SIG-M5 (cell line): ENCODE results near the gene PDE4D.
"Not testable (repeated sequence)": the region's sequence is repeated elsewhere in the genome, so short reads cannot be mapped to it uniquely, and the experiment has no call there.

Experiments
- DNase-seq: peaks from one replicate; lab custom pipeline; 2025; lab: John Stamatoyannopoulos, UW

PDE4D gene

DNA sequence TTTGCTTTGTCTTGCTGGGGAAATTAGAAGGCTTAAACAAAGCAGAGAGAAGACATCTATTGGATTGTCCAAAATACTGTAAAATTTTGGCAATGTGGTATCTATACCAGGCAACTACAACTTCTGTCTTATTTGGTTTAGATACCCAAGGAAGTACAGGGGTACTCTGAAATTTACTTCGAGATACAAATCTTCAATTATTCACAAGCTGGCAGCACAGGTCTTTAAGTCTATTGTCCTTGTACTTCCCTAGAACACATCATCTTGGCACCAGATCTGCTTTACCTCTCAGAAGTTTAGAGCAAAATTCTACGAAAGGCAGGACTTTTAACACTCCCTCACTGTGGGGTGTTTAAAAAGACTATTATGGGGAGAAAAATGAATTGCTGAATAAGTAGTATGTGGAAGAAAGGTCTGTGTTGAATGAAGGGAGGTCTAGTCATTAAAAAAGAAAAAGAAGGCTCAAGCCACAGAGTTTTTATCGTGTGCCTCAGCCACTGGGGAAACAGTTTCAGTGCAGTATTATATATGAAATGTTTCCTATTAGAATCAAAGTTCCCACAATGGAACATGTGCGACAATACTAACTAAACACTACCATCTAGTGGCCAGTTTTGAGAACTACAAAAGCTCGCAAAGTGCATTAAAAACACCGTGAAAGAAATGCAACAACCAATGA, 93.7 kb downstream of the PDE4D start:
- no peak for DNase-seq

DNA sequence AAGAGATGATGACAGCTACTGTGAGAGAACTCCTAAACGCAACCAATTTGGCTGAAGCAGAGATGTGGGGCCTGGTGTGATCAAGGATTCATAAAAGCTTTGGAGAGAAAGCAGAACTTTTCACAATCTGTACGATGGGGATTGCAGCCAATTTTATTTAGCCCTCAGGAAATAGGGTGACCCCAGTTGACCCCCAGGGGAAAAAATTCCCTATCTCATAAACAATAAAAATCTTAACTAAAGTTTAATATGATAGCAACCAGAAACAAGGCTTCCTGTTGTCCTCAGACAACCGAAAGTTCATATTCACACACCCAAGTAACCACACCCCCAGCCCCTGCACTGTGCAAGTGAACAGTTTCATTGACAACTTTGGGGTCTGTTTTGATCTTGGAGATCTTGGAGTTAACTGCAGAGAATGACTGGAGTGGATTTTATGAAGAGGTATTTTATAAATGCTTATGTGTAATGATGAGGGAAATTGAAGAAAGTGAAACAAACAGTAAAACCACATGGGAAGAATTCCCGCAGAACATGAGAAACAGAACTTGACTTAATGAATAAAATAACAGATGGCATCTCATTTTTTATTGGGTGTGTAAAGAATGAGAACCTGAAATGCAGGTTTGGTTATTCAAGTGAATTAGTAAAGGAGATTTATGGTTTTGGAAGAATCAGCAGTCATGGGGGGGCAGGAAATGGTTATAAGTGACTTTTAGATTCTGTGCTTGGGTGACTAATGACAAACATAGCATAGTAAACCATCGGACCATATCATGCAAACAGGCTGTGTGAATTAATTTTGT, 94.5 kb downstream of the PDE4D start:
- no peak for DNase-seq

DNA sequence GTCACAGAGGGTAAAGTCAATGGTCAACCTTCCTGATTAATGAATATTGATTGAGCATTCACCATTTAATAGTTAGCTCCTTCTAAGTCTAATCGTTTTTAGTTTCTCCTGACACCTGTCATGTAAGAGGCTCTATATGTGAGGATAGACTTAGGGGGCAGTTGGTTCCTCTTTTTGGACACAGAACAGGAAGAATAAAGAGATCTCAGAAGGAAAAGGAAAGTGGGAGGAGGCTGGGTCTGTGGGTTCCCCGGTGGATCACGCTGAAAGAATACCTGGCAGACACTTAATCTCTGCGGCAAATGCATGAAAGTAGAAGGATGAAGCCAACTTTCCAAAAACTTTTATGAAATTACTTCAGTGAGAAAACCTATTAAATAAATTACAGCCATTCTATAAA, 98.4 kb downstream of the PDE4D start:
- no peak for DNase-seq

DNA sequence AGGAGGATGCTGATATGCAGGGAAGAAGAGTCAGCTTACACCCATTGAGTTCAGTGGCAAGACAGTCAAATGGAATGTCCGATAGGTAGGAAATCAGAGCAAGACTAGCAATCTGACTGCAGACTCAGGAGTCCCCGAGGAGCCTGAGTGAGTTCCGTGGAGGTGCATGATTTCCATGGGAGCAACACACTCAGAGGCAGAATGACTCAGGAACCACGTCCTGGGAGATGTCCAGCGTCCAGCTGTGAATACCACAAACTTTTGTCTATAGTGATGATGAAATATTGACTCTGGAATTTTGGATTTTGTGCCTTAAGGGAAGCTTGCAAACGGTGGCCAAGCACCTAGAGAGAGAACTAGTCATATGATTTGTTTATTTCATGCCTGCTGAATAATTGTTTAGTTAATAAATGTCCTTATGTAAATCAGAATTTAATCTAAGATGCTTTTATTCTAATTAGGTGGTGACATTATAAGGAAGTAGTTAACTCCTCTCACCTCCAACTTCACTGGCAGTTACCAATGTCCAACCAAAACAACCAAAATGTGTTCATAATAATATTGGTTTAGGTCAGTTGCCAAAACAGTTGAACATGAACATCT, 100.4 kb downstream of the PDE4D start:
- DNase-seq = no peak

DNA sequence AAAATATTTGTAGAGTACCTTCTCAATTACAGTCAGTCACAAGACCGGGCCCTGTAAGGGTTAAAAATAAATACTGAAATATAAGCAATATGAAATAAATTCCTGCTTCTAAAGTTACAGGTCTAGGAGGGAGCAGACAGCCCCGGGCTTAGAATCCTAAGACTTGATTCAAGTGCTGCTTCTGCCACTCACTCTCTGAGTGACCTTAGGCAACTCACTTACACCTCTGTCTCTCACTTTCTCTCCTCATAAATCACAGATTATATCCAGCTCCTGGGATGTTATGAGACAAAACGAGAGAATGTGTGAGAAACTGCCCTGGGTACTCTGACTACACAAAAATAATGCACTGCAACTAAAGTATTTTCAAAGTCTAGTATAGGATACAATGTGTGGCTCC, 101.9 kb downstream of the PDE4D start:
- DNase-seq = no peak

DNA sequence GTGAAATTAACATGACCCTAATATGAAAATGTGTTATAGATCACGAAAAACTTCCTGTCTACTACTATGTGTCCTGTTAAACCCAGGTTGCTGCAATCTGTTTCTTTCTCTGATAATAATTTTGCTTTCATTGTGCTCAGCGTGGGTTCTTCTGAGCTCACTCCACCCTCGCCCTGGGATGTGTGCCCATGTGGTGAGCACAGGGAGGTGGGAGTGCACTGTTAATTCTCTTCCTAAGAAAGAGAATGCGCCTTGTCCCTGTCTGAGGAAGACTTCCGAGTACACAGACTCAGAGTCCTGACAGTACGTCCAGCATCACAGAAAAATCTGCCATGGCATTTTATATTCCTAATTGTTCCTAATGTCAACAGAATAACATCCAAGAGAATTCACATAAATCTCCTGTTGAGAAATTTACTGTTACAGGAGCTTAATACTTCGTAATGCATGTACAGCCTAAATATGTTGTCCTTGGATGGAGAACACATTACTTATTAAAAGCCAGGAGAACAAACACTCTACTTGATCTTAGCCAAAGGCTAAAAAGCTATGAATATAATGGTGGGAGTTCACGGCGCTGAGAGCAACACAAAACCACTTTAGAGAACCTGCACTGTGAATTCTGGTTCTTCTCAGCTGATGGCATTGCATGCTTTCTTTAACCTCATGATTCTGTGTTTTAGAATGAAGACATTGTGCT, 102.6 kb downstream of the PDE4D start:
- no peak for DNase-seq

DNA sequence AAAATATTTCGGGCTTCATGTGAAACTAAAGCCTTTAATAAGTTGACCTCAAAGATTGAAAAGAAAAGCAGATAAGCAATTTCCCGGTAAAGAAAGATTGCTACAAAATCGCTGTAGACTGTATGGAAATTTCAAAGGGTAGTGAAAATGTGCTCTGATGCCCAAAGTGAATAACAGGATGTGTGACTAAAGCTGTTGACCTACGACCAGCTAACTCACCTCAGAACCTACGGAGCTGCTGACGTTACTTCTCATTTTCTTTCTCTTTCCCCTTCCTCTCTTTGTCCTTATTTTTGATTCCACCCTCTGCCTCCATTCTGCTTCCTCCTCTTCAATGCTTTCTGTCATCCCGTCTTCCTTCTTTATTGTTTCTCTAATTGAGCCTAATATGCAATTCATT, 103.2 kb downstream of the PDE4D start:
- DNase-seq = no peak

DNA sequence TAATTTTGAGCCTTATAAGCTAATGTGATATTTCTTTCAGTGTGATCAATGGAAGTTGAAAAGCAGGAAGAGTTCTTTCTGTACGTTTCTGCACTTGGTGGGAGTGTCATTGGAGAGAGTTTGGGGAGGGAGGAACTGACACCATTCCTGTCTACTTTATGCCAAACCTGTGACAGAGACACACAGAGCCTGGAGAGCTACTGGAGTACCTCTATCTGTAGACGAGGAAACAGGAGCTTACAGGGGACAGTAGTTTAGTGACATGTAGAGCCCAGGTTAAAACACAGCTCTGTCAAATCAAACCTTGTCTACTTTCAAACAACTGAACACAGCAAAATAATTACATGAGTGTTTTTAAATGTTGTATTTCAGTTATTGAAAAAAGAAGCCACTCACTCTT, 103.6 kb downstream of the PDE4D start:
- no peak for DNase-seq

DNA sequence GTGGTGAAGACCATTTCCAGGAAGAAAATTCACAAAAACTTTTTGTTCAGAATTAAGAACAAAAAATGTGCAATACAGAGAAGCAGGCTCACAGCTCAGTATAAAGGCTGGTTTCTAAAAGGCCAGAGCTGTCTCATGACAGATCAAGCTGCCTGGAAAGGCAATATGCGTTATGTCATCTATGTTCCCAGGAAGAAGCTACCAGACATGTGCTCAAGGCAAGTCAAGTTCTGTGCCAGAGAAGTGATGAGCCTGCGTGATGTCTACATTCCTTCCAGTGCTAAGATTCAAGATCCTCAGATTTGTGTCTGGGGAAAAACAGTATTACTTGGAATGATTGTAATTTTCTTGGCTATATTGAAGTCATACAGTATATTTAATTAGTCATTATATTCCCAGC, 104.3 kb downstream of the PDE4D start:
- DNase-seq = no peak

DNA sequence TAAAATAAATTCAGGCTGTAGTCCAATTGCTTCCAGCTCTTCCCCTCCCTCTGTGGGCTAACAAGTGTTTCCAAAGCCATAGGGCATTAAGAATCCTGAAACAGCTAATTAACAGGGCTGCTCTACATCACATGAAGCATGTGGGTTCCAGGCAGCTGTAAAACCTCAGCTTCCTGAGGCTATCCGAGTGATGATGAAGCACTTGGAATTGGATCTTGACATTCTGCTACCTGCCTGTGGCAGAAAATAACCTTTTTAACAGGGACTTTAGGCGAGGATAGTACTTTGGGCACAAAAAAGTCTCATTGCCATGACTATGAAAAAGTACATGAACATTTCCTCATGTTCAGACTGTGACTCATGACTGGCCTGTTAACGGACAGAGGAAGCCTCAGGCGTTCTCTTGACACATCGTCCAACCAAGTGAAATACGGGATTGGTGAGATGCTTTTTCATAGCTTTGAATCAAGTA, 107.2 kb downstream of the PDE4D start:
- DNase-seq = no peak

DNA sequence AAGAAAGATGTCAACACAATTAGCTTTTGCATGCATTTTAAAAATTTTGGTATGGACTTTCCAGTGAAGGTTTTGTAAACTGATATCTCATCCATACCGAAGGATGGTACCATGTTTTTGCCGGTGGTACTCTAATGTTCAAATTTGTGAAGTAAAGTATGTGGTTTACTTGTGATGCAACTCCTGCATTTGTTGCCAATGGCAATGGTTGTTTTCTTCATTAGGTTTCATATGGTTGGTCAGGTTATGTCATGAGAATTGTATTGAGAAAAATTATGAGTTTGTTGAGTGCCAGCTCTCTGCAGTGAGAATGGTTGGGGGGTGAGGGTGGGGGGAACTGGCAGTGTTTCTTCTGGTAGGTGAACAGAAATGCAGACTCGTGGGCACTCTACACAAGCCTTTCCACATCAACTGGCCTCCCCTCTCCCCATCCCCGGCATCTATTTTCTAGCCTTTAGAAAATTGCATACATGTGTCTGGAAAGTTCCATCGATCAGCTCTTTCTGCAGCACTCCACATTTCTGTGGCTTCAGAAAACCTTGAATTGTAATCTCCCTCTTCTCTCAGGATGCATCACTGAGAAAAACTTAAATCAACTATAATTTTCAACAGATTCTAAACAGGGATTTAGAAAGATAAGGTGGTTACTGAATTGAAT, 107.7 kb downstream of the PDE4D start:
- DNase-seq = no peak

DNA sequence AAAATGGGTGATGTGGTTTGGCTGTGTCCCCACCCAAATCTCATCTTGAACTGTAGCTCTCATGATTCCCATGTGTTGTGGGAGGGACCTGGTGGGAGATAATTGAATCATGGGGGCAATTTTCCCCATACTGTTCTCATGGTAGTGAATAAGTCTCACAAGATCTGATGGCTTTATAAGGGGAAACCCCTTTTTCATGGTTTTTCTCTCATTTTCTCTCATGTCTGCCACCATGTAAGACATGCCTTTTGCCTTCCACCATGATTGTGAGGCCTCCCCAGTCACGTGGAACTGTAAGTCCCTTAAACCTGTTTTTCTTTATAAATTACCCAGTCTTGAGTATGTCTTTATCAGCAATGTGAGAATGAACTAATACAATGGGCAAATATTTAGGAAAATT, 108.8 kb downstream of the PDE4D start:
- not testable (repeated sequence) for DNase-seq

DNA sequence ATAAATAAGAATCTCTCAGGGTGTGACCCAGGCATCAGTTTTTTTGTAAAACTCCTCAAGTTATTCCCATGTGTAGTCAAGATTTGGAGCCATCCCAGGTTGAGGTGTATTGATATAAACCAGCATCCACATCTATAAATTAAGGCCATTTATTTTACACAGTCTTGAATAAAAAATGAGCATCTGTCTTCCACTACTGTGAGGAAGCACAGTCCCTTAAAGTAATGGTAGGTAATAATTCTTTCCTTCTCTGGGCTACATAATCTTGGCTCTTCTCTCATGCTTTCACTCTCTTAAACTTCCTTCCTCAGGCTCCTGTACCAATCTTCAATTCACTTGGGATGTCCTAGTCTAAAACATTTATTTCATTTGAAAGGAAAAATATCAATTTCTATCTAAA, 110.3 kb downstream of the PDE4D start:
- DNase-seq = no peak

DNA sequence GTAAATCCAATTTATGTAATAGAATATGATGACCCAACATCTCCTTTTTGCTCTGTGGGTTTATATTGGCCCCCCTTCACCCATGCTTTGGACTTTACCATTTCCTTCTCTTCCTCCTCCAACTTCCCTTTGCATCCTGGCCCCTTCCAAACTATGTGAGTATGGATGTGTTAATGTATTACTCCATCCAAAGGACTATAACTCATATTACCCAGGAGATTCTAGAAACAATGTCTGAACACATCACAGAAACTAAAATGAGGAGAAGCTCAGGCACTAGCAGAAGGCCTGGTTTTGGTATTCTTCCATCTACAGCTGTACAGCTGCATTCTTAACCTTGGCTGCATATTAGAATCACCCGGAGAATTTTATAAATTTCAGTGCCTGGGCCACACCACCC, 110.7 kb downstream of the PDE4D start:
- no peak for DNase-seq

DNA sequence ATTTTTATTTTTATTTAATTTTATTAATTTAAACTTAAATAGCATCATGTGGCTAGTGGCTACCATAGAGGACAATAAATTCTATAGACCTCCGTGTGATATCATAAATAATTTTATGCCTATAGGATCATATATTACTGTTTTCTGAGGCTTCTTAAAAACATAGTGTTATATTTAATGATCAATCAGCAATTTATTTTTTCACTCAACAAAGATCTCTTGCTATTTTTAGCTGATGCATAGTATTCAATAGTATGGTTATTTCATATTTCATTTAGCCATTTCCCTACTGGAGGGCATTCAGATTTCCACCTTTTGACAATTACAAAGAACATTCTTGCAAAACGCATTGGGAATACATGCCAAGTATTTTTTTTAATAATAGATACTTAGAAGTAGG, 114.1 kb downstream of the PDE4D start:
- DNase-seq = no peak

DNA sequence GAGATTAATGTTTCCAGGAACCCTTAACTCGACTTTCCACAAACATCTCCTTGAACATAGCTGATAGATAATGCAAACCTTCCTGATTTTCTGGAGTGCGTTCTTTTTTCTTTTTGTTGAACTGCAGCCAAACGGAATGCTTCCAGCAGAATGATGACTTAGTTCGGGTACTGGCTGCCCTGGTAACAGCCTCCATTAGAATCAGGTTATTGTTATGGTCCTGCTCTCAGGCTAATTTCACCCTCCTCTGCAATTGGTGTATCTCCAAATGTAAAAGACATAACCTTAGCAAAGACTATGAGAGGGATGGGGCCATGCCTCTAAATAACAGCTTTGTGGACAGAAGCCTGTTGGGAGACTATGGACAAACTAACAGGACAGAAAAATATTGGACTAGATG, 116.5 kb downstream of the PDE4D start:
- DNase-seq = no peak

DNA sequence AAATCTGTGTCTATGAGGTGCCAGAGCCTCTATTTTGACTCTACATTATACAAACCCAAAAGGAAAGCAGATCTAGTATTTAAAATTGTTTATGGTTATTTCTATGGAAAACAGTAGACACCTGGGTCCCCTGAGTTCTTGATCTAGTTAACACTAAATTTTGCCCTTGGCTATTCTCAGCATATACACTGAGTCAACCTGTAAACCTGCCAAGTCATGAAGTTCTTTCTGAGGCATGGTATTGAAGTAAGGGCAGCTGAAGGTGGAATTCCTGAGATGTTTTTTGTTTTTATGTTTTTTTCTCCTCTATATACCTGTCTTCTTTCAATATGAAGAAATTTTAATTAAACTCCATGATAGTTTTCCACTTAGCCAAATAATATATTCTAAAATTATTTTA, 120.2 kb downstream of the PDE4D start:
- DNase-seq = no peak

DNA sequence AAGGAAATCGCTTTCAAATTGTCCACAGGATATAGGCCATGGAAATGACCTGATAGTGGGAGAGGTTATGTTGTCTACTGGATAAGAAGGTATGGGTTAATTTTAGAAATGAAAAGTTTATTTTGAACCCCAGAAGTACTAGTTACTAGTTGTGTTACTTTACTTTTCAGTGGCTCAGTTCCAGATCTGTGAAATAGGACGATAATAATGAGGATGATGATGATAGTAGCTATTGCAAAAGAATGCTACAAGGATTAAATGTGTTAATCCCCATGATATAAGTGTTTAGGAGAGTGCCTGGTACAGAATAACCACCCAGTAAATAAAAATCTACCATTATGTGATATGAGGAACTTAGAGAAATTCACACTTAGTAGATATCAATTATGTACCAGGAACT, 120.8 kb downstream of the PDE4D start:
- DNase-seq = no peak

DNA sequence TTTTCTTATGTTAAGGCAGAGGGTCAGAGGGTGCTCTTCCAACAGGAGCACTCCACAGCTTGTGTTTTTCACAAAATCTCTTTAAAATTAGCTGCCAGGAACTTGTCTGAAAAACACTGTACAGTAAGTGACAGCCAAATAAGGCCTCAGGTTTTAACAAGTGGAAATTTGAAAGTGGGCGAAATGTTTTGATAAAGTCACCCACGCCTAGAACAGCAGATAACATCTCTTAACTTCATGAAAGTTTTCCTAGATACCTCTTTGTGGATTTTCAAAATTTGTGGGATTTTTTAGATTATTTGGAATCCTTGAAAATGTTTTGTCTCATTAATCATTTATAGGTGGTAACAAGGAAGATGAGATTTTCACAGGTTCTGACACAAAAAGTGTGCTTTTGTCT, 121.3 kb downstream of the PDE4D start:
- DNase-seq = no peak

DNA sequence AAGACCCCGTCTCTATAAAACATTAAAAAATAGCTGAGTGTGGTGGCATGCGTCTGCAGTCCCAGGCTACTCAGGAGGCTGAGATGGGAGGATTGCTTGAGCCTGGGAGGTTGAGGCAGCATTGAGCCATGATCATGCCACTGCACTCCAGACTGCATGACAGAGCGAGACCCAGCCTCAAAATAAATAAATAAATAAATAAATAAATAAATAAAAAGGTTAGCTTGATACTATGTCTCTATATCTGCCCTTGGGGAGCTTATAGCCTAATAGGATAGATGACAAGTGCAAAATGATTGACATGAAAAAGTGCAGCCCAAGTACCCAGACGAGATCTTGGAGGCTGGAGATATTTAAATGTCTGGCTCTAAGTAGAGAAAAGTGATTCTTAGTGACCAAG, 122.6 kb downstream of the PDE4D start:
- no peak for DNase-seq

DNA sequence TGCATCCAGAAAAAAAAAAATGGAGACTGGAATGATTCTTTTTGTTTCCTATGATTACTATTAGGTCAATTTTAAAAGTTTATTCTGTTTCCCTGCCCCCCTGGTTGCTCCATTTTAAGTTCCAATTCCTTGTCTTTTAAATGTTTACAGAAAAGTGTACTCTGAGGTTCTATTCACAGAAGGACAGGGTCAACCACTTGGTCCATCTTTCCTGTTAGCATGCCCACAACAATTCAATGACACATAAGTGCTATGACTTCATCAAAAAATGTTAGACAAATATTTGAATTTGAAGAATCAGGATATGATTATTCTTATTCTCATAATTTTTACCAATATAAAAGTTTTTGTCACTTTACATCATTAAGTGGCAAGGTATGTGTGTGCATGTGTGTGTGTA, 123.7 kb downstream of the PDE4D start:
- DNase-seq = no peak

DNA sequence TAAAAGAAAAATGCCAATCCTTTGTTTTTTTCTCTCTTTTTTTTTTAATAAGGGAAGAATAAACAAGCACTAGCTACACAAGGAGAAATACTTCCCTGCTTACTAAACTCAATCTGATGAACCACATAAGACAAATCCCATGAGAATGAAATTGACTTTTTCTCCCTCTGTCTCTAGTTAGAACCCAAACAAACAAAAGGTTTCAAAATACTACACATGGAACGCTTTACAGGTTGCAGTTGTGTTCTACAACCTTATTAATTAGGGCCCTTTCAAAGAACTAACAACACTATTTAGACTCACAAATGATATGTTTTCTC, 124.5 kb downstream of the PDE4D start:
- no peak for DNase-seq
